ENCODE measurements around the gene PBRM1.
"Not testable (repeated sequence)": the region's sequence is repeated elsewhere in the genome, so short reads cannot be mapped to it uniquely, and the experiment has no call there.

Gene PBRM1

DNA sequence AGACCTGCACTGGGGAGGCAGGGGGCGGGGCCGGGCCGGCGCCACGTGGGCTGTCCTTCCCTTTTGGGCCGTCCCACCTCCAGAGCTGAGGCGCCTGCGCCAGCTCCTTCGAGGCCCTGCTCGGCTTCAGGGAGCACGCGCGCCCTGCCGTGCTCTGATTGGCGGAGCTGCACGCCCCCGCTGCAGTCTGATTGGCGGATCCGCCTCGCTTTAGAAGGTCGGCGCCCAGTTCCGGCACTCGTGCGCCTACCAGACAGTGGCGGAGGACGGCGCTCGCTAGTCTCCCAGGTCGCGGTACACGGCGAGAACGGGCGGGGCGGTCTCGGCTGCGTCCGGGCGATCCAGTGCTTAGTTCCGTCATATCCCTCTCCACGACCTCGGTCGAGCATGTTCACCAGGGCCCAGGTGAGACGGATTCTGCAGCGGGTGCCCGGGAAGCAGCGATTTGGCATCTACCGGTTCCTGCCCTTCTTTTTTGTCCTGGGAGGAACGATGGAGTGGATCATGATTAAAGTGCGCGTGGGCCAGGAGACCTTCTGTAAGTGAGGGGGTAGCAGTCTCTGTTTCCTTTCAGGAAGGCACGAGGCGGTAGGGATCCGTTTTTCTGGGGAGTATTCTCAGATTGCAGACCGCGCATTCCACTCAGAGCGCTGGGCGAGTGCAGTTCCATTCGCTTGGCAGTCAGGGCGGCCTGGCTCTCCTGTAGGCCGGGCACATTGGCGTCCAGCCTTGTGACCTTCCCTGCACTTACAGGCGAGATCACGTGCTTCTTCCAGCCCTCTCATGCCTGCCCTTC is 149.1 kb downstream of the PBRM1 start, which contains the start of gene UQCC5:
Gene UQCC5 (plus strand): TSS at position 237 of the 796 bp plus-strand sequence. CDS start 151 bp downstream, at position 388.
- peak; percentile 95 for DNase-seq (ENCODE audit: low read depth)

- DNase-seq (ENCODE audit: low read depth): no peak
These were observed 149.7 kb downstream of the PBRM1 start for GRCh38 chr3:52536112-52536368.

GRCh38 chr3:52535411-52536111 is 150.2 kb downstream of the PBRM1 start:
- DNase-seq (ENCODE audit: low read depth): no peak

DNA sequence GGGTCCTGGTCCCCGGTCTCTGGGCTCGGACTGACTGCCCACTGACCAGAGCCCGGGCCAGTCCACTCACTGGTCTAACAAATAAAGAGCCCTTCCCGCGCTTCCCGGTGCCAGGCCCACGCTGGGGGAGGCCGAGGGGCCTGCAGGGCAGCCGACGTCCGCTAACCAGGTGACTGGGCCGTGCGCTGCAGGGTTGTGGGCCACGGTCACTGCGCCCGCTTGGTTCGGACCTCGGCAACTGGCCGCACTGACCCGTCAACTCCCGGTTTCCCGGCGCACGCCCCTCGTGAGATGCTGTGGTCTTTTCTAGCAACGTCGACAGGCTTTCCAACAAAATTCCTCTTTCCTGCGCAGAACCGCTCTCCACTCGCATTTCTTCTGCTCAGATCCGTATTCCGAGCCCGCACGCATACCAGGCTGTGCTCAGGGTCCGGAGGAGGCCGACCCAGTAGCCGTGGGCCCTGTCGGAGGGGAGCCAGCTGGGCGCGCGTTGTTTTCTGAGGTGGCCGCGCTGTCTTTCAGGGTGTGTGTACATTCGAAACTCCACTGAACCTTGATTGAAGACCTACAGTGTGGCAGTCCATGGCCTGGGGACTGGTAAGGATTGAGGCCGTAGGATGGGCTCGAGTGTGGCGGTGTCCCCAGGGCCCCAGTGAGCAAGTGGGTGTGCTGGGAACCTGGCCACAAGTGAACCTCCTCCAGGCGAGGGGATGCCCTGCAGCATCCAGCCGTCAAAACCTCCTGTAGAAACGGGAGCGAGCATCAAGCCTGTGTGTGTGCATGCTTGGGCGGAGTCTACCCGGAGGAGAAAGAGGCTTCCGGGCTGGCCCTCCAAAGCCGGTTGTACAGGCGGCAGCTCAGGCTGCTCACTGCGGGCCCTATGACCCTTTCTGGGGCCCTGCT is 151.2 kb downstream of the PBRM1 start:
- no peak for DNase-seq (ENCODE audit: low read depth)

- DNase-seq (ENCODE audit: low read depth): peak; percentile 44
These were observed 152.0 kb downstream of the PBRM1 start, which contains the start of gene NT5DC2 for GRCh38 chr3:52533623-52534280. Gene NT5DC2, minus strand, starts transcription at chr3:52533857. Its CDS starts 120 bp downstream, at chr3:52533737.

GRCh38 chr3:52532838-52533622 is 152.7 kb downstream of the PBRM1 start:
- DNase-seq (ENCODE audit: low read depth): no peak

- DNase-seq (ENCODE audit: low read depth): no peak
These were observed 153.2 kb downstream of the PBRM1 start for GRCh38 chr3:52532517-52532837.

- DNase-seq (ENCODE audit: low read depth): no peak
These were observed 153.7 kb downstream of the PBRM1 start for GRCh38 chr3:52531860-52532516.

DNA sequence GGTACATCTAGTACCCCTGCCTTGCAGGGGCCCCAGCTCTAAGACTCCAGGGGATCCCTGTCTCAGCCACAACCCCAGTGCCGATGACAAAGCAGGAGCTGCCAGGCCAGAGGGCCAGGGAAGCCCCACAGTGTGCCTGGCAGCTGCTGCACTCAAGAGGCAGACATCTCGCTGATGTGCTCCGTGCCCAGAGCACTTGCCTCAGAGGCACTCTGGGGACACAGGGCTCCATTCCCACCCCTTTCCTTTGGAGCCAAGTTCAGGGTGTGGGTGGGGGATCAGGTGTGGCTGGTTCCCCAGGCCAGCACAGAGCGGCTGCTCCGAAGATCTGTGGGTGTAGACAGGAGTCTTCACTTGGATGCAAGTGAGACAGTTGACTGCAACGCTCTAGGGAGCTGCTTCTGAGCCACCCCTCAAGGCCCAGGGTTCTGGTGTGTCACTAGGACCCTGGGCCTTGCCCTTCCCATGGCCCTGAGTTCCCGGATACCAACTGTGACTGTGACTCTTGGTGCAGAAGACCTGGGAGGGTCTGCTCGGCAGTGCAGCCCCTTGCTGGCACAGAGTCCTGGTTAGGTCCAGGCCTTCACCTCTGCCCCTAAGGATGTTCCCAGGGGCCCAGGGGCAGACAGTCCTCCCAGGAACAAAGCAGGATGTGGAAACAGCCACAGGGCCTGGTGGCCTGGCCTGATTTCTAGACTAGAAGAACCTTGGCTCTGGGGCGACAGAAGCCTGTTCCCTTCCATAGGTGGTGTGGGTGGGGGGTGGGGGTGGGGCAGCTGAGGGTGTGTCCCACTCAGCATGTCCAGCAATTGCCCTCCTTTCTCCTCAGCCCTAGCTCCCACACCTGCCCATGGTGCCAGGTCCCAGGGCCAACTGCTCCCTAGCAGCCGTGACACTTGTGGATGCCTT is 154.5 kb downstream of the PBRM1 start:
- no peak for DNase-seq (ENCODE audit: low read depth)

DNA sequence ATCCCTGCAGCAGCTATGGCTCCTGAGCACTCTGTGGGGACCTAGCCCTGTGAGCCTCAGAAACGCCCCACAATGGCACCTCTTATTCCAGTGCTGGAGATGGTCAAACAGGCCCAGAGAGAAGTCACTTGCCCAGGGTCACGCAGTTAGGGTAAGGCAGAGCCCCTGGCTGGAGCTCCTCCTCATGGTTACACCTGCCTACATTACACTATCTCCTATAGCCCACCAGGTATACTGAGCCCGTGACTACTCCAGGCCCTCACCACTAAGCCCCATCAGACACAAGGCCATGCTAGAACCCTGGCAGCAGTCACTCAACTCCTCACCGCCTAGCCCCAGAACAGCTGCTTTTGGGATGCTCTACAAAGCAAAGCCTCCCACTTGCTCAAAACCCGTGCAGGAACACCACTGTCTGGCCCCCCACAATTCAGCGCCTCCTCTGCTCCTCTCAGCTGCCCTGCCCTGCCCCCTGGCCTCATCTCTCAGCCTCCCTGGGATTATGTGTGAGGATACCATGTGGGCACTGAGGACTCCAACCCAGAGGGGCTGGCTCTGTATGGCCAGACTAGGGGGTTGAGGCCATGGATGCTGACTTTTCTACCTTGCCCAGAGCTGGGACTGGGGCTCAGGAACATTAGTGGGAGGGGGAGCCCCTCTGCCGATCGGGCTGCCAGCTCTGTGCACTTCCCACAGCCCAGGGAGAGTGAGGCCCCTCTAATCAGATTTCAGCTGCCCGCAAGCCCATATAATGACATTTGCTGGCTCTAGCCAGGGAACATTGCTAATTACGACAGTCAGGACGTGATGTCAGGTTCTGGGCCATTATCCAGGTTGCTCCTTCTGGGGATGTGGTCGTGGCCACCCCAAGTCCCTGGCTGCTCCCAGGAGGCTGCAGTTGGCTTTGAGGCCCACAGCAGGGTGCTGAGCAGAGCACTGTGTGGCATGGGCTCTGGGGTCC is 156.1 kb downstream of the PBRM1 start:
- DNase-seq (ENCODE audit: low read depth): no peak

- no peak for DNase-seq (ENCODE audit: low read depth)
These were observed 156.9 kb downstream of the PBRM1 start for GRCh38 chr3:52528586-52529375.

GRCh38 chr3:52527732-52528585 is 157.8 kb downstream of the PBRM1 start:
- no peak for DNase-seq (ENCODE audit: low read depth)

DNA sequence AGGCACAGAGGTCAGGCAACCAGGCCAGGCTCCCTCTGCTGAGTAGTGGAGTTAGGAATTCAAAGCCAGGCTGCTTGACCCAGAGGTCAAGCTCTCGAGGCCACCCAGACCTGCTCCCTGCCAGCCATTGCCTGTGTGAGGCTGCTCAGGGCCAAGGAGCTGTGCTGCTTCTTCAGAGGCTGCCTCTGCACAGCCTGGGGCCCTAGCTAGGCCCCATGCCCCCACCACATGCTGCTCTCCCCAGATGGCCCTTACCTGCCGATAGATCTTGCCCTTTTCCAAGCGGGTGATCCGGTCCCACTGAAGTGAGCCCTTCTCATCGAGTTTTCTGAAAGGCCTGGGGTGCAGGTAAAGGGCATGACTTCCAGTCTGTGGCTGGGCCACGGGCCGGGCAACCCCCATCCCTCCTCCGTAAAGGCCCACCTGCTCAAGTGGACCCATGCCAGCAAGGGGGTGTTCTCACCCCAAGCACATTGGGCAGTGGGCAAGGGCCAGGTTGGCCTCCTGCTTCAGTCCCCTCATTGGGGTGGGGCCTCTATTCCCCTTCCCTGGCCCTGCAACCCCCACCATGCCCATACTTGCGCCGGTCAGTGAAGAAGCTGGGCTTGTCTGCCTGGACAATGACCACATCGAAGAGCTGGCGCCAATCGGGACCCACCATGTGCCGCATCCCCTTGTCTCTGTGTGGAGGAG is 158.5 kb downstream of the PBRM1 start:
- no peak for DNase-seq (ENCODE audit: low read depth)

GRCh38 chr3:52526671-52527038 is 159.1 kb downstream of the PBRM1 start:
- not testable (repeated sequence) for DNase-seq (ENCODE audit: low read depth)

DNA sequence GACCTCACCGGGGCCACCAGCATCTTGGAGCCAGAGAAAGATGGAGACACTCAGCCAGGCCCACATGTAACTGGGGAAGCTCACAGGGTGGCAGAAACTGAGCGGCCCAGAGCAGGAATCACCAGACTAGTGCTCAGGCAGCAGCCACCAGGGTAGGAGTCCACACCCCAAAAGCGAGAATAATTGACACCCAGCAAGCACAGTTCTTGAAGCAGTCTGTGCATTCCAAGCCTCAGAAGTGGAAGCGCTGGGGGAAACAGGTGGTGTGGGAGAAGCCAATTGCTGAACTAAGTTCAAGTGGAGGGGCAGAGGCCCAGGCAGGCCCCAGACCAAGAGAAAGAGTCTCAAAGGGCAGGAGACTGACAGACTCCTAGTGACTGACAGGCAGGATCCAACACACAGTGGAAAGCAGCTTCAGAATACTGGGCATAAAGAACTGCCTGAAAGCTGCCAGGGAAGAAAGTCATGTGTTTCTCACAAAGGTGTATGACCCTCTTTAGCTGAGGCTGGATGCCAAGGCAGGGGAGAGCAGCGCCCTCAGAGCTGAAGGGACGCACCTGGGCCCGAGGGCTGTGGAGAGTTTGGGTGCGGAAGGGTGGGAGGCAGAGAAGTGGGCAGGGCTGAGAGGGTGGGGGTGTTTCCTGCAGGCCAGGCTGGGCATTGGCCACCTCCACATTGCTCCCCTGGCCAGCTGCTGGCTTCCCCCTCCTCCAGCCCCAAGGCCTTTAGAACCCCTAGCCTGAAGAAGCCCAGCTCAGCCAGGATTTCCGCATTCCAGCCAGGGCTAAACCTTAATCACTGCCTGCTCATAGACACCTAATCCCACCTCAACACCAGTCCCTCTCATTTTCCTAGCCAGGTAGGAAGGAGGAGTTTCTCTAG is 159.8 kb downstream of the PBRM1 start:
- no peak for DNase-seq (ENCODE audit: low read depth)
